Immature natural killer cell (primary cell): Measurements from ENCODE around the gene DUSP5. TPM values are rescaled to one million over a fixed set of nuclear protein-coding genes. Genes with fewer than 3 reads are reported as not detected.

ENCODE experiments used
- DNase-seq, 3 donors: peaks; one replicate each; pipeline ENCODE4 v3.0.0; 2022; ENCODE audit warnings: mixed read lengths in 1 of 3
- H3K27ac Mint-ChIP-seq, 6 donors: one replicate each; pipeline ENCODE4 v1.8.0; 2020; ENCODE audit warnings: mixed read lengths in 6 of 6, mild to moderate bottlenecking in 5 of 6, inconsistent platforms in 4 of 6, moderate library complexity in 3 of 6
- H3K27me3 Mint-ChIP-seq, 3 donors: one replicate each; pipeline ENCODE4 v1.8.0; 2020 to 2021; ENCODE audit warnings: low read depth in 3 of 3, mild to moderate bottlenecking in 3 of 3, mixed read lengths in 3 of 3, moderate library complexity in 3 of 3, inconsistent platforms in 1 of 3
- H3K36me3 Mint-ChIP-seq, 3 donors: one replicate each; pipeline ENCODE4 v1.8.0; 2020; ENCODE audit warnings: mixed read lengths in 3 of 3, inconsistent platforms in 2 of 3, mild to moderate bottlenecking in 2 of 3
- H3K4me1 Mint-ChIP-seq, 2 donors: one replicate each; pipeline ENCODE4 v1.8.0; 2020; ENCODE audit warnings: inconsistent platforms in 2 of 2, mild to moderate bottlenecking in 2 of 2, mixed read lengths in 2 of 2, moderate library complexity in 1 of 2
- H3K4me3 Mint-ChIP-seq, 5 donors: one replicate each; pipeline ENCODE4 v1.8.0; 2020; ENCODE audit warnings: mild to moderate bottlenecking in 5 of 5, mixed read lengths in 5 of 5, inconsistent platforms in 3 of 5, moderate library complexity in 3 of 5
- H3K9me3 Mint-ChIP-seq, 6 donors: one replicate each; pipeline ENCODE4 v1.8.0; 2020; ENCODE audit warnings: mild to moderate bottlenecking in 6 of 6, mixed read lengths in 6 of 6, inconsistent platforms in 4 of 6, moderate library complexity in 3 of 6
- polyA plus RNA-seq, 3 donors: library from polyadenylated mRNA; unstranded; fragments of 300-500 nt; fragmentation: Illumina TruSeq; gene quantifications; one replicate each; pipeline ENCODE4 v1.2.3, GENCODE V29; 2021

DUSP5 gene
- polyA plus RNA-seq, 3 donors from 2014 or later: 2.9 to 4.5 (median 2.9) TPM

GRCh38 chr10:110499796-110500514 lies 2.2 kb downstream of the DUSP5 start:
- peak overlapping the region; percentile 90 to 94 (median 93) for H3K4me3 Mint-ChIP-seq
- H3K9me3 Mint-ChIP-seq: no peaks in the 10 kb centered on the region
- peaks cover 81 to 86% of the 10 kb centered on the region in 2 donors for H3K4me1 Mint-ChIP-seq
- H3K36me3 Mint-ChIP-seq: no peaks in the 10 kb centered on the region
- DNase-seq: no peak
- peaks cover 8 to 14% (median 13%) of the 10 kb centered on the region in 3 donors for H3K27me3 Mint-ChIP-seq
- peak overlapping the region; percentile 90 to 94 (median 92) for H3K27ac Mint-ChIP-seq

GRCh38 chr10:110500515-110500905 lies 2.8 kb downstream of the DUSP5 start:
- no peak for DNase-seq
- H3K27ac Mint-ChIP-seq: peak overlapping the region; percentile 41 to 94 (median 88)
- H3K4me1 Mint-ChIP-seq: peaks cover 87 to 90% of the 10 kb centered on the region in 2 donors
- H3K27me3 Mint-ChIP-seq: peaks cover 8 to 19% (median 13%) of the 10 kb centered on the region in 3 donors
- H3K4me3 Mint-ChIP-seq: peak overlapping the region; percentile 68 to 94 (median 91)
- no peaks in the 10 kb centered on the region for H3K9me3 Mint-ChIP-seq
- H3K36me3 Mint-ChIP-seq: no peaks in the 10 kb centered on the region

GRCh38 chr10:110501142-110501937 lies 3.6 kb downstream of the DUSP5 start:
- peak in 2 of 3 donors; percentile 30 to 36 for DNase-seq
- Mint-ChIP-seq H3K27ac (peak overlapping the region; percentile 93 to 98 (median 98)), H3K4me3 (peak overlapping the region; percentile 51 to 93 (median 61)), H3K4me1 (peaks cover 87 to 90% of the 10 kb centered on the region in 2 donors), H3K36me3 (peaks cover 0 to under 1% (median 0%) of the 10 kb centered on the region in 3 donors), H3K9me3 (no peaks in the 10 kb centered on the region), H3K27me3 (peaks cover 8 to 19% (median 13%) of the 10 kb centered on the region in 3 donors)

GRCh38 chr10:110502072-110502845 lies 4.6 kb downstream of the DUSP5 start:
- Mint-ChIP-seq H3K27me3 (peaks cover 8 to 16% (median 15%) of the 10 kb centered on the region in 3 donors), H3K4me3 (peak overlapping the region; percentile 57 to 83 (median 80)), H3K36me3 (peaks cover 0 to 9% (median 7%) of the 10 kb centered on the region in 3 donors), H3K4me1 (peaks cover 83 to 89% of the 10 kb centered on the region in 2 donors), H3K9me3 (no peaks in the 10 kb centered on the region), H3K27ac (peak overlapping the region; percentile 93 to 98 (median 98))
- no peak for DNase-seq

GRCh38 chr10:110502851-110503301 lies 5.2 kb downstream of the DUSP5 start:
- H3K4me3 Mint-ChIP-seq: peak overlapping the region; percentile 57 to 83 (median 80)
- H3K27ac Mint-ChIP-seq: peak overlapping the region; percentile 93 to 98 (median 98)
- peaks cover 83 to 86% of the 10 kb centered on the region in 2 donors for H3K4me1 Mint-ChIP-seq

GRCh38 chr10:110503528-110504110 lies 5.9 kb downstream of the DUSP5 start:
- no peak for DNase-seq
- H3K9me3 Mint-ChIP-seq: no peaks in the 10 kb centered on the region
- peaks cover 8 to 18% (median 13%) of the 10 kb centered on the region in 3 donors for H3K27me3 Mint-ChIP-seq
- H3K4me3 Mint-ChIP-seq: peak overlapping the region; percentile 68 to 83 (median 80)
- peak overlapping the region; percentile 93 to 98 (median 98) for H3K27ac Mint-ChIP-seq
- H3K4me1 Mint-ChIP-seq: peaks cover 83 to 85% of the 10 kb centered on the region in 2 donors
- peaks cover 4 to 19% (median 14%) of the 10 kb centered on the region in 3 donors for H3K36me3 Mint-ChIP-seq

More at GRCh38 chr10:110502851-110503301, 5.2 kb downstream of the DUSP5 start:
- DNase-seq: peak in 1 of 3 donors; percentile 15
- Mint-ChIP-seq H3K9me3 (no peaks in the 10 kb centered on the region), H3K27me3 (peaks cover 8 to 14% (median 14%) of the 10 kb centered on the region in 3 donors), H3K36me3 (peaks cover 2 to 12% (median 11%) of the 10 kb centered on the region in 3 donors)

- peak; percentile 83 to 86 (median 84) for DNase-seq
- Mint-ChIP-seq H3K9me3 (no peaks in the 10 kb centered on the region), H3K36me3 (peaks cover 10 to 25% (median 18%) of the 10 kb centered on the region in 3 donors), H3K4me3 (peak overlapping the region; percentile 68 to 83 (median 80)), H3K4me1 (peaks cover 77 to 79% of the 10 kb centered on the region in 2 donors), H3K27me3 (peaks cover 6 to 16% (median 7%) of the 10 kb centered on the region in 3 donors), H3K27ac (peak overlapping the region; percentile 93 to 98 (median 98))
Measured at GRCh38 chr10:110504111-110504735, 6.5 kb downstream of the DUSP5 start.

GRCh38 chr10:110505130-110505770 lies 7.5 kb downstream of the DUSP5 start:
- DNase-seq: no peak
- peak overlapping the region; percentile 93 to 98 (median 98) for H3K27ac Mint-ChIP-seq
- peaks cover 11 to 33% (median 22%) of the 10 kb centered on the region in 3 donors for H3K36me3 Mint-ChIP-seq
- peaks cover 5 to 14% (median 5%) of the 10 kb centered on the region in 3 donors for H3K27me3 Mint-ChIP-seq
- H3K9me3 Mint-ChIP-seq: no peaks in the 10 kb centered on the region
- H3K4me1 Mint-ChIP-seq: peaks cover 66 to 69% of the 10 kb centered on the region in 2 donors
- peak overlapping the region; percentile 68 to 83 (median 80) for H3K4me3 Mint-ChIP-seq

GRCh38 chr10:110506448-110506847 lies 8.7 kb downstream of the DUSP5 start:
- Mint-ChIP-seq H3K27ac (peak overlapping the region in 5 of 6 donors; percentile 73 to 98 (median 93)), H3K4me1 (peaks cover 54 to 57% of the 10 kb centered on the region in 2 donors), H3K36me3 (peaks cover 11 to 45% (median 34%) of the 10 kb centered on the region in 3 donors)

GRCh38 chr10:110507346-110507745 lies 9.6 kb downstream of the DUSP5 start:
- Mint-ChIP-seq H3K36me3 (peaks cover 11 to 54% (median 41%) of the 10 kb centered on the region in 3 donors), H3K27ac (peak overlapping the region in 3 of 6 donors; percentile 20 to 73 (median 53)), H3K4me3 (no peak overlapping the region), H3K27me3 (peaks cover 5 to 14% (median 8%) of the 10 kb centered on the region in 3 donors), H3K4me1 (peaks cover 45 to 48% of the 10 kb centered on the region in 2 donors), H3K9me3 (no peaks in the 10 kb centered on the region)
- no peak for DNase-seq

More at GRCh38 chr10:110506448-110506847, 8.7 kb downstream of the DUSP5 start:
- Mint-ChIP-seq H3K4me3 (peak overlapping the region in 1 of 5 donors; percentile 38), H3K9me3 (no peaks in the 10 kb centered on the region), H3K27me3 (peaks cover 5 to 14% (median 5%) of the 10 kb centered on the region in 3 donors)
- no peak for DNase-seq

GRCh38 chr10:110508159-110508788 lies 10.6 kb downstream of the DUSP5 start:
- Mint-ChIP-seq H3K4me3 (no peak overlapping the region), H3K4me1 (peaks cover 36 to 39% of the 10 kb centered on the region in 2 donors), H3K9me3 (no peaks in the 10 kb centered on the region), H3K27me3 (peaks cover 5 to 12% (median 7%) of the 10 kb centered on the region in 3 donors), H3K27ac (peak overlapping the region in 2 of 6 donors; percentile 20 to 77), H3K36me3 (peaks cover 15 to 63% (median 47%) of the 10 kb centered on the region in 3 donors)
- no peak for DNase-seq
